ENCODE measurements around the gene FBXO31. TPM values are rescaled to one million over a fixed set of nuclear protein-coding genes. Genes with fewer than 3 reads are reported as not detected.

Gene FBXO31
- total and polyA plus RNA-seq, 2 experiments from 2014 or later: 16.5 to 28.9 TPM

- Histone ChIP-seq H3K4me2 (no peak overlapping the region), H3K27me3 (no peaks in the 10 kb centered on the region), H3K9me3 (ENCODE audit: low read depth) (no peaks in the 10 kb centered on the region), H3K4me1 (ENCODE audit: insufficient read depth) (no peaks in the 10 kb centered on the region), H3K79me2 (no peaks in the 10 kb centered on the region), H3K4me3 (no peak overlapping the region), H3K36me3 (replicated peaks; ENCODE audit: insufficient read depth, low read depth) (no peaks in the 10 kb centered on the region), H3K27ac (no peak overlapping the region), H4K20me1 (ENCODE audit: insufficient read depth, poor library complexity, severe bottlenecking) (no peaks in the 10 kb centered on the region), H2AFZ (no peak overlapping the region), H3K9me2 (replicated peaks; ENCODE audit: insufficient read depth) (no peaks in the 10 kb centered on the region)
- 91% methylated on average over 47 of the region's 49 CpGs for WGBS (ENCODE audit: low lambda C conversion rate, missing lambda C conversion rate)
- no peak for DNase-seq (ENCODE audit: low spot score)
- TF ChIP-seq EZH2 (IDR thresholded peaks at IDR 0.05; ENCODE audit: borderline replicate concordance) (no peak), EZH2phosphoT487 (IDR thresholded peaks at IDR 0.05; ENCODE audit: low read depth, severe bottlenecking, unreplicated experiment) (no peak)
- TF ChIP-seq, protein P1, sequence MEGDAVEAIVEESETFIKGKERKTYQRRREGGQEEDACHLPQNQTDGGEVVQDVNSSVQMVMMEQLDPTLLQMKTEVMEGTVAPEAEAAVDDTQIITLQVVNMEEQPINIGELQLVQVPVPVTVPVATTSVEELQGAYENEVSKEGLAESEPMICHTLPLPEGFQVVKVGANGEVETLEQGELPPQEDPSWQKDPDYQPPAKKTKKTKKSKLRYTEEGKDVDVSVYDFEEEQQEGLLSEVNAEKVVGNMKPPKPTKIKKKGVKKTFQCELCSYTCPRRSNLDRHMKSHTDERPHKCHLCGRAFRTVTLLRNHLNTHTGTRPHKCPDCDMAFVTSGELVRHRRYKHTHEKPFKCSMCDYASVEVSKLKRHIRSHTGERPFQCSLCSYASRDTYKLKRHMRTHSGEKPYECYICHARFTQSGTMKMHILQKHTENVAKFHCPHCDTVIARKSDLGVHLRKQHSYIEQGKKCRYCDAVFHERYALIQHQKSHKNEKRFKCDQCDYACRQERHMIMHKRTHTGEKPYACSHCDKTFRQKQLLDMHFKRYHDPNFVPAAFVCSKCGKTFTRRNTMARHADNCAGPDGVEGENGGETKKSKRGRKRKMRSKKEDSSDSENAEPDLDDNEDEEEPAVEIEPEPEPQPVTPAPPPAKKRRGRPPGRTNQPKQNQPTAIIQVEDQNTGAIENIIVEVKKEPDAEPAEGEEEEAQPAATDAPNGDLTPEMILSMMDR (IDR thresholded peaks at IDR 0.05; ENCODE audit: poor library complexity): no peak
Measured at GRCh38 chr16:87411375-87412271, 28.0 kb upstream of the FBXO31 start.

DNA sequence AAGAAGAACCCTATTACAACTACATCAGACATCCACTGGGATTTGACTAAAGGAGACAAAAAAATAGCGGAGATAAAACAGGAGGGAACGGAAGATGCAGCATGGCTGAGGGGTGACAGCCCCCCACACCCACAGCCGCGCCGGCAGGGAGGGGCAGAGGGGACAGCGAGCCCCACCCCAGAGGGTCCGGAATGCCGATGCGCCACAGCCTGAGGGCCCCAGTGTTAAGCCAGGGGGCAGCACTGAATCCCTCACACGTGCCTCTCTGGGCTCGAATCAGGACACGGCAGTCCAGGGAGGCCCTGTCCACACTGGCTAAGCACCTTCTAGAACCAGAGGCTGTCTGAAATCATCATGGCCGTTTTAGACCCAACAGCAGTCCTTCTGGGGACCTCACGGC is 27.4 kb upstream of the FBXO31 start:
- no peaks in the 10 kb centered on the region for H3K9me2 ChIP-seq (replicated peaks; ENCODE audit: insufficient read depth)
- no peak overlapping the region for H3K4me2 ChIP-seq
- WGBS (ENCODE audit: low lambda C conversion rate, missing lambda C conversion rate): 86% methylated on average over 13 of the region's 14 CpGs
- no peaks in the 10 kb centered on the region for H4K20me1 ChIP-seq (ENCODE audit: insufficient read depth, poor library complexity, severe bottlenecking)
- no peaks in the 10 kb centered on the region for H3K79me2 ChIP-seq
- H3K9me3 ChIP-seq (ENCODE audit: low read depth): no peaks in the 10 kb centered on the region
- no peaks in the 10 kb centered on the region for H3K4me1 ChIP-seq (ENCODE audit: insufficient read depth)
- no peaks in the 10 kb centered on the region for H3K36me3 ChIP-seq (replicated peaks; ENCODE audit: insufficient read depth, low read depth)
- no peak overlapping the region for H2AFZ ChIP-seq
- no peak overlapping the region for H3K27ac ChIP-seq
- TF ChIP-seq EZH2phosphoT487 (IDR thresholded peaks at IDR 0.05; ENCODE audit: low read depth, severe bottlenecking, unreplicated experiment) (no peak), EZH2 (IDR thresholded peaks at IDR 0.05; ENCODE audit: borderline replicate concordance) (no peak)
- TF ChIP-seq, protein P1 (IDR thresholded peaks at IDR 0.05; ENCODE audit: poor library complexity): no peak
- DNase-seq (ENCODE audit: low spot score): no peak
- H3K27me3 ChIP-seq: no peaks in the 10 kb centered on the region
- H3K4me3 ChIP-seq: no peak overlapping the region

GRCh38 chr16:87410530-87410929 is 27.0 kb upstream of the FBXO31 start:
- 94% methylated on average over 11 of the region's 11 CpGs for WGBS (ENCODE audit: low lambda C conversion rate, missing lambda C conversion rate)
- Histone ChIP-seq H3K9me2 (replicated peaks; ENCODE audit: insufficient read depth) (no peaks in the 10 kb centered on the region), H3K4me3 (no peak overlapping the region), H3K36me3 (replicated peaks; ENCODE audit: insufficient read depth, low read depth) (no peaks in the 10 kb centered on the region), H4K20me1 (ENCODE audit: insufficient read depth, poor library complexity, severe bottlenecking) (no peaks in the 10 kb centered on the region), H3K4me1 (ENCODE audit: insufficient read depth) (no peaks in the 10 kb centered on the region), H2AFZ (no peak overlapping the region), H3K27me3 (no peaks in the 10 kb centered on the region), H3K9me3 (ENCODE audit: low read depth) (no peaks in the 10 kb centered on the region), H3K4me2 (no peak overlapping the region), H3K27ac (no peak overlapping the region), H3K79me2 (no peaks in the 10 kb centered on the region)
- TF ChIP-seq EZH2phosphoT487 (IDR thresholded peaks at IDR 0.05; ENCODE audit: low read depth, severe bottlenecking, unreplicated experiment): no peak
- TF ChIP-seq, protein P1 (IDR thresholded peaks at IDR 0.05; ENCODE audit: poor library complexity): no peak
- TF ChIP-seq EZH2 (IDR thresholded peaks at IDR 0.05; ENCODE audit: borderline replicate concordance): no peak
- DNase-seq (ENCODE audit: low spot score): no peak
